GM21723 (cell line): ENCODE measurements around the gene FBXL20.
"Not testable (repeated sequence)": the region's sequence is repeated elsewhere in the genome, so short reads cannot be mapped to it uniquely, and the experiment has no call there.

Experiments used
- ATAC-seq: cut with Tn5 transposase; IDR thresholded peaks from one replicate; pipeline ENCODE4 v1.9.1; 2021; ENCODE audit warnings: mild to moderate bottlenecking, moderate library complexity; ENCODE audit not compliant: unreplicated experiment

The FBXL20 gene

GRCh38 chr17:39401412-39402243 lies at the start of gene FBXL20:
TSS of gene FBXL20 (minus strand) at chr17:39401626. CDS start at chr17:39401402, 224 bp downstream.
- peak; percentile 74 for ATAC-seq

GRCh38 chr17:39450847-39451581 lies 49.6 kb upstream of the FBXL20 start, which contains the start of gene MED1:
TSS of gene MED1 (minus strand) at chr17:39451263. CDS start at chr17:39451062, 201 bp downstream.
- peak; percentile 89 for ATAC-seq

GRCh38 chr17:39450051-39450450 lies 48.6 kb upstream of the FBXL20 start:
- ATAC-seq = no peak

- no peak for ATAC-seq
Measured at GRCh38 chr17:39447561-39447960, 46.1 kb upstream of the FBXL20 start.

- no peak for ATAC-seq
Measured at GRCh38 chr17:39443326-39443725, 41.9 kb upstream of the FBXL20 start.

- ATAC-seq = not testable (repeated sequence)
Measured at GRCh38 chr17:39439868-39440267, 38.4 kb upstream of the FBXL20 start.

GRCh38 chr17:39429600-39429999 lies 28.2 kb upstream of the FBXL20 start:
- ATAC-seq = no peak

GRCh38 chr17:39416141-39416540 lies 14.7 kb upstream of the FBXL20 start:
- ATAC-seq = no peak

GRCh38 chr17:39410279-39410678 lies 8.9 kb upstream of the FBXL20 start:
- ATAC-seq = no peak

- ATAC-seq = no peak
Measured at GRCh38 chr17:39408360-39408759, 6.9 kb upstream of the FBXL20 start.

- ATAC-seq = no peak
Measured at GRCh38 chr17:39406951-39407350, 5.5 kb upstream of the FBXL20 start.

- ATAC-seq = no peak
Measured at GRCh38 chr17:39405436-39405835, 4.0 kb upstream of the FBXL20 start.

- ATAC-seq = no peak
Measured at GRCh38 chr17:39404542-39405378, 3.3 kb upstream of the FBXL20 start.

GRCh38 chr17:39402890-39403605 lies 1.6 kb upstream of the FBXL20 start:
- no peak for ATAC-seq

- ATAC-seq = peak; percentile 64
Measured at GRCh38 chr17:39402244-39402889, 941 bp upstream of the FBXL20 start.

GRCh38 chr17:39400547-39401411 lies 647 bp downstream of the FBXL20 start:
- ATAC-seq = peak; percentile 11

GRCh38 chr17:39399791-39400190 lies 1.6 kb downstream of the FBXL20 start:
- no peak for ATAC-seq

GRCh38 chr17:39393736-39394135 lies 7.7 kb downstream of the FBXL20 start:
- ATAC-seq = no peak

- no peak for ATAC-seq
Measured at GRCh38 chr17:39391448-39391847, 10.0 kb downstream of the FBXL20 start.
